Spleen (tissue), 7 donors: Measurements from ENCODE around the gene SMOC2.

ENCODE experiments used
- POLR2A ChIP-seq, 3 donors: fragments of 450-650 bp; IDR thresholded peaks; one replicate each; pipeline ENCODE4 v1.5.1; 2017; ENCODE audit warnings: antibody characterized with exemption in 3 of 3, mild to moderate bottlenecking in 1 of 3
- TF ChIP-seq, protein P1 (sequence below), 11 experiments: fragments of 200-600 bp in 7 of 11; fragments of 450-650 bp in 4 of 11; sonication (generic) in 4 of 11; IDR thresholded peaks in 8 of 11; conservative IDR thresholded peaks in 3 of 11; 1 replicate in 7 of 11; 2 replicates in 4 of 11; pipeline versions ENCODE4 v1.4.0 to v1.8.0; 2016 to 2021; ENCODE audit warnings: antibody characterized with exemption in 11 of 11, inconsistent platforms in 4 of 11, mild to moderate bottlenecking in 1 of 11
- donor health status: DM: no; HTN: no; CAD: no; lungs with moderate emphysema.
- donor health status: DM: no; HTN: no; CAD: no.
- donor health status: DM: no; HTN: no; CAD: no.

GRCh38 chr6:168514216-168514615, 73.2 kb downstream of the SMOC2 start:
- TF ChIP-seq, protein P1, sequence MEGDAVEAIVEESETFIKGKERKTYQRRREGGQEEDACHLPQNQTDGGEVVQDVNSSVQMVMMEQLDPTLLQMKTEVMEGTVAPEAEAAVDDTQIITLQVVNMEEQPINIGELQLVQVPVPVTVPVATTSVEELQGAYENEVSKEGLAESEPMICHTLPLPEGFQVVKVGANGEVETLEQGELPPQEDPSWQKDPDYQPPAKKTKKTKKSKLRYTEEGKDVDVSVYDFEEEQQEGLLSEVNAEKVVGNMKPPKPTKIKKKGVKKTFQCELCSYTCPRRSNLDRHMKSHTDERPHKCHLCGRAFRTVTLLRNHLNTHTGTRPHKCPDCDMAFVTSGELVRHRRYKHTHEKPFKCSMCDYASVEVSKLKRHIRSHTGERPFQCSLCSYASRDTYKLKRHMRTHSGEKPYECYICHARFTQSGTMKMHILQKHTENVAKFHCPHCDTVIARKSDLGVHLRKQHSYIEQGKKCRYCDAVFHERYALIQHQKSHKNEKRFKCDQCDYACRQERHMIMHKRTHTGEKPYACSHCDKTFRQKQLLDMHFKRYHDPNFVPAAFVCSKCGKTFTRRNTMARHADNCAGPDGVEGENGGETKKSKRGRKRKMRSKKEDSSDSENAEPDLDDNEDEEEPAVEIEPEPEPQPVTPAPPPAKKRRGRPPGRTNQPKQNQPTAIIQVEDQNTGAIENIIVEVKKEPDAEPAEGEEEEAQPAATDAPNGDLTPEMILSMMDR (IDR thresholded peaks at IDR 0.05 in 8 of 11, conservative IDR thresholded peaks at IDR 0.05 in 3 of 11), result no peak
- no peak for TF ChIP-seq POLR2A (IDR thresholded peaks at IDR 0.05)
